T-helper 1 cell (primary cell): Measurements from ENCODE around the gene SRCAP.

ENCODE experiments used
- DNase-seq, 5 donors: peaks; one replicate each; pipeline ENCODE4 v3.0.0-alpha.2; 2012 to 2020

Gene SRCAP

DNA sequence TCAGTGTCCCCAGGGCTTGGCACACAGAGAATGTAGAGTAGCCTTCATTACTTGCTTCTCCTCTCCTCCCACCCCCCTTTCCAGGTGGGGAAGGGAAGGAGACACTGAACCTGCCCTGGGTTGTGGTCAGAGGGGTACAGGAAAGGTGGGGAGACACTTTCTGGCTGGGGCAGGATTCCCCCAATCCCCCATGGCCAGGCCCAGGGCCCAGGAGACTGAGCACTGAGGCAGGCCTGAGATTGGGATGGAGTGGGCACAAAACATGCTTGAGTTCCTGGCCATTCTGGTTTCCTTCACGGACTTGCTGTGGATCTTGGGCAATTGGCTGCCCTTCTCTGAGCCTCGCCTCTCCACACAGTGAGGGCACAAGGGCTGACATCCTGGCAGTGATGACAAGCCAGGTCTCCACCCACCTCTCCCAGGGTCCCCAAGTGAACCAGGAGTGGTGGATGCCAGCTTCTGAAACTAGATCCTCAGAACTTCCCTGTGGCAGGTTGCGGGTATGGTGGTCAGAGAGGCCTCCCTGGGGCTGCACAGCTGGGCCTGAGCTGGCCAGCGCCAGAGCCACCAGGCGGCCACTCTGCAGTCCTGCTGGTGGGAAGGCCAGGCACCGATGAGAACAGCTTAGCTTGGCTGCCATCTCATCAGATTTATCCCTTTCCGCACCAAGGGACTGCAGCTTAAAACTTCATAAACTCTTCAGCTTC, 78.8 kb downstream of the SRCAP start:
- no peak for DNase-seq

DNA sequence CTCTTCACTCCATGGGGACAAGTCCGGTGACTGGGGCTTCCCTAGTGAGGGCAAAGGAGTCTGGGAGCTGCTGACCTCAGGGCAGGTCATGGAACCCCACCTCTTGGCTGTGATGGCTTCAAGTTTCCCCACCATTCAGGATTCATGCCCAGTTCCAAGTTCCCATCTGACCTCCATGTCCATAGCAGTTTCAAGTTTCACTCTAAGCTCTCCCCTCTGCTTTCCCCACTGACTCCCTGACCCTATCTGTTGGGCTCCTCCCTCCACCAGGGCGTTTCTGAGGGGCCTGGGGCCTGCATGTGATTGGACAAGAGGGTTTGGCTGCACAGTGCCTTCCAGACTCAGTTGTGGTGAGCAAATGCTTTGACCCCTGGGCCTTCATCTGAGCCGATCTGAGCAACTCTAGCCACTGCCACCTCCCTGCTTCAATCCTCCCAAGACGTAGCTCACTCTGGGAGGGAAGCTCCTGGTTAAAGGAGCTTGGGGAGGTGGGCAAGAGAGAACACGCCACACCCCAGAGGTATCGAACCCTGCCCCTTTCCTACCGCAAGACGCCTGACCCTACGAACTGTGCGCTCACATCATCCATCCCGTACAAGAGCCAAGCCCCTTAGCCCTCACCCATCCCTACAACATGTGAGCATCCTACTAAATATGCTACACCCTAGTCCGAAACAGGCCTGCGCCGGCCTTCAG, 79.7 kb downstream of the SRCAP start:
- no peak for DNase-seq

DNA sequence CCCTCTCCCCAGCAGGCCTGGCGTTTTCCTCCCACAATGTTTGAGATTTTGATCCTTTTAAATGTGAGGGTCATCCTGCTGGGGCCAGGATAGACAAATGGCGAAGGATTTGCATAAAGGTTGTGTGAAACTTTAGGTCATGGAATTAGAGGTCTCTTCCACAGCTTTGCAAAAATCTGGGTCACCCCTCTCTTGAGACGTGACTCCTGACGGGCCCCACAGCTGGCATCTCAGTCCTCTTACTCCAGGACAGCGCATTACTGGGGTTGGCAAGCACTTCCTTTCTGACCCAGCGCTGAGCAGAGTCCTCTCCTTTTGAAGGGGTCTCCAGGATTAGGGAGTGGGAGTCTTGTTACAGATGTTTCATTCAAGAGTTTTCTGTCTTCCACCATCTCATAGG, 80.6 kb downstream of the SRCAP start:
- DNase-seq, result no peak

DNA sequence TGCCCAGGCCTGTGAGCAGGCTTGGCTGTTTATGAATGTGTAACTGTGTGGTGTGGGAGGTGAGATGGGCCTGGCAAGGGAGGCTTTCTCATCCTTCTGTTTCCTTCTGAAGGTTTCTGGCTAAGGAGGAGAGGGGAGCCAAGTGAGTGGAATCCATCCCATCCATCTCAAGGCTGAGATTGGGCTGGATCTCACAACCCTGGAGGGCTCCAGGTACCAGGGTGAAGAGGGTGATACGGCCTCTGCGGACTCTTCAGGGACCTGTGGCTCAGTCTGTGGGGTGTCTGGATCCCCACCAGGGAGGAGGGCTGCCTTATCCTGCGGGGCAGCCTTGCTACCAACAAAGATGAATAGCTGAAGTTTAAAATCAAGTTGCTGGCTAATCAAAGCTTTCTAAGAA, 81.0 kb downstream of the SRCAP start:
- DNase-seq, result no peak

DNA sequence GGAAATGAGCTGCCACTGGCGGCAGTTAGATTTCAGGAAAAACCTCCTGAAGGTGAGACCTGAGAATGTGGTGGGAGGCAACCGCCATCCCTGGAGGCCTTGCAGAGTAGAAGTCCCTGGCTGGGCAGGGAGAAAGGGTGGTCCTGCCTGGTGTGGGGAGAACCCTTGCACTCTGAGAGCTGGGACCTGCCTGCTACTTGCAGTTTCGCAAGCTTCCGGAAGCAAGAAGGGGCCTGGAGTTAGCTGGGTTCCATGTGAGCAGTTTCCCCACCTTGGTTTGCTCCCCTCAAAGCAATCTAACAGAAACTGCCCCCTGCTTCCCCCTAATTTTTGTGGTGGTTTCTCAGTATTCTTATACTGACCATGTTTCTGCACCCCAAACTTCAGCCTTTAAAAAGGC, 81.6 kb downstream of the SRCAP start:
- no peak for DNase-seq

DNA sequence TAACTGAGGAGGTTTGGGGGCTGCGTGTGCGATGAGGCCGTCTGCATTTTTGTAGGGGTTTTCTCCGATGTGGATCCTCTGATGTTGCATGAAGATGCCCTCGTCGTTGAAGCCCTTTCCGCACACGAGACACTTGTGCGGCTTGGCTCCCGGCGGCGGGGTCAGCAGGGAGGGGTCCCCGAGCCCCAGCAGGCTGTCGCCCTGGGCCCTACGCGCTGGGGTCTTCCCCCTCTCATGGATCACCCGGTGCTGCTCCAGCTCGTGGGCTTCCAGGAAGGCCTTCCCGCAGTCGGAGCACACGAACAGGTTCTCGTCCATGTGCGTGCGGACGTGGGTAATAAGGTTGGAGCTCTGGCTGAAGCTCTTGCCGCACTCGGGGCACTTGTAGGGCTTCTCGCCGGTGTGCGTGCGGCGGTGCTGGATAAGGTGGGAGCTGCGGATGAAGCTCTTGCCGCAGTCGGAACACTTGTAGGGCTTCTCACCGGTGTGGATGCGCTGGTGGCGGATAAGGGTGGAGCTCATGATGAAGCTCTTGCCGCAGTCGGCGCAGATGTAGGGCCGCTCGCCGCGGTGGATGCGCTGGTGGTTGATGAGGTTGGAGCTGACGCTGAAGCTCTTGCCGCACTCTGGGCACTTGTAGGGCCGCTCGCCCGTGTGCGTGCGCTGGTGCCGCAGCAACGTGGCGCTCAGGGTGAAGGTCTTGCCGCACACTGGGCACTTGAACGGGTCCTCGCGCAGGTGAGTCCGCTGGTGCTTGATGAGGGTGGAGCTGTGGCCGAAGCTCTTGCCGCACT, 83.7 kb downstream of the SRCAP start:
- no peak for DNase-seq

DNA sequence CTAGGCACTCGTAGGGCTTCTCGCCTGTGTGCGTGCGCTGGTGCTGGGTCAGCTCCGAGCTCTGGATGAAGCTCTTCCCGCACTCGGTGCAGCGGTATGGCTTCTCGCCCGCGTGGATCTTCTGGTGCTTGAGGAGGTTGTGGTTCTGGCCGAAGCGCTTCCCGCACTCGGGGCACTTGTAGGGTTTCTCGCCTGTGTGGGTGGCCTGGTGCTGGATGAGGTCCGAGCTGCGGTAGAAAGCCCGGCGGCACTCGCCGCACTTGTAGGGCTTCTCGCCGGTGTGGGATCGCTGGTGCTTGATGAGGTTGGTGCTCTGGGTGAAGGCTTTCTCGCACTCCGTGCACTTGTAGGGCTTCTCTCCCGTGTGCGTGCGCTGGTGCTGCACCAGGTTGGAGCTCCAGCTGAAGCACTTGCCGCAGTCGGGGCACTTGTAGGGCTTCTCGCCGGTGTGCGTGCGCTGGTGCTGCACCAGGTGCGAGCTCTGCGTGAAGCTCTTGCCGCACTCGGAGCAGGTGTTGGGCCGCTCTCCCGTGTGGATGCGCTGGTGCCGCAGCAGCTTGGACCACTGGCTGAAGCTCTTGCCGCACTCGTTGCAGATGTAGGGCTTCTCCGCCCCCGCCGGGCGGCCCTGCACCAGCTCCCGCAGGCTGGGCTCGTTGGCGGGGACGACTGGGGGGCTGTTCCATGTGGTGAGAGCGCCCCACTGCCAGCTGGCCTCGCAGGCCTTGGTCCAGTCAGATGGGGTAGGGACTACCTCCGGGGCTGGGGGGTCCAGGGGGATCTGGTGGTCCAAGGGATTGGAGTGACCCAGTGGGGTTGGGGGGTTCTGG, 84.5 kb downstream of the SRCAP start:
- DNase-seq, result no peak

DNA sequence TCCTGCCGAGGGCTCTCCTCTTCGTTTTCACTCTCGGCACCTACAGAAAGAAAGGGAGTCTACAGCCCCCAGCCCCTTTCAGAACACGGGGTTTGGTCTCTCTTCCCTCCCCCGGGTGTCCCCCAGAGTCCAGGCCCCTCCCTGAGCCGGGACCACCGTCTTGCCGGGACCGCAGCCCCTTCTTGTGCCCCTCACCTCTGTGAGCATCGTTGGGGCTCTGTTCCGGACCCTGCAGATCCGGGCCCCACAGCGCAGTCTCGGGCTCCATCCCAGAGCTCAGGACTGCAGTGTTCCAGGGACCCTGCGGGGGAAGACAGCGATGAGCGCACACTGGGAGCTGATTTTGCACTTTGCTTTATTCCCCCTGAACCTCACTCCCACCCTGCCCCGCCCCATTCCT, 85.2 kb downstream of the SRCAP start:
- no peak for DNase-seq

DNA sequence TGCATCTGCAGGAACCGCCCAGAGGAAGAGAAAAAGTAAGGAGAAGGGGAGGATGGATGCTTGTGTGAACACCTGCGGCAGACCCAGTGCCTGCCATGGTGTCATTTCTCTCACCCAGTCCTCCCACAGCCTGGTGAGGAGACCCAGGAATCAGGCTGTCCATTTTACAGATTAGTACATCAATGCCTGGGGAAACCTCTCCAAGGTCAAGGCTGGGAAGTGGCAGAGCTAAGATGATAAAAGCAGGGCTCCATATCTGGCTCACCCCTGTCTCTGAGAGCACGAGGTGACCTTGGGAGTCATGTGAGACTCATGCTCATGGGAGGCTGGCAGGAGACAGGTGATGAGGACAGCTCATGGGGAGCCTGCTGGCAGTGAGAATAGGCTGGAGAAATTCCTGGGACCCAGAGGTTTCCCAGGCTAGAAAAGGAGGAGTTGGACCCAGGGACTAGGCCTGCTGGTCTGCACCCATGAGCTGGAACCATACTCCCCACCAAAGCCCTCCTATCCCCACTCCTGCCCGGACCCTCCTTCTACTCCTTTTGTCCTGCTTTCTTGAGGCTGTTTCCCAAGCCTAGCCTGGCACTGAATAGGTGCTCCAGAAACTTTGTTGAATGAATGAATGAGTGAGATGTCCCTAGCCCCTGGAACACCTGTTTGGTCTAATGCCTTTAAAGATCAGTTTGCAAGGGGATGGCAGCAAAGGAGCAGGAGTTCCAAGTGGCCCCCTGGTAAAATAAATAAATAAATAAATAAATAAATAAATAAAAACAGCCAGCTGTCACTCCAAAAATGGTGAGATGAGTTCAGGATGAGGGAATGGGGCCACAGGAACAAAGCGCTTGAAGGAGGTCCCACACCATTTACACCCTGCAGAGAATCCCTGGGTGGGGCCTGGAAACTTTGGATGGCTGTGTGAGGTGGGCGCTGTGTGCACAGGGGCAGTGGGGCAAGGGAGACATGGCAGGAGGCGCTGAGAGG, 86.4 kb downstream of the SRCAP start:
- no peak for DNase-seq

DNA sequence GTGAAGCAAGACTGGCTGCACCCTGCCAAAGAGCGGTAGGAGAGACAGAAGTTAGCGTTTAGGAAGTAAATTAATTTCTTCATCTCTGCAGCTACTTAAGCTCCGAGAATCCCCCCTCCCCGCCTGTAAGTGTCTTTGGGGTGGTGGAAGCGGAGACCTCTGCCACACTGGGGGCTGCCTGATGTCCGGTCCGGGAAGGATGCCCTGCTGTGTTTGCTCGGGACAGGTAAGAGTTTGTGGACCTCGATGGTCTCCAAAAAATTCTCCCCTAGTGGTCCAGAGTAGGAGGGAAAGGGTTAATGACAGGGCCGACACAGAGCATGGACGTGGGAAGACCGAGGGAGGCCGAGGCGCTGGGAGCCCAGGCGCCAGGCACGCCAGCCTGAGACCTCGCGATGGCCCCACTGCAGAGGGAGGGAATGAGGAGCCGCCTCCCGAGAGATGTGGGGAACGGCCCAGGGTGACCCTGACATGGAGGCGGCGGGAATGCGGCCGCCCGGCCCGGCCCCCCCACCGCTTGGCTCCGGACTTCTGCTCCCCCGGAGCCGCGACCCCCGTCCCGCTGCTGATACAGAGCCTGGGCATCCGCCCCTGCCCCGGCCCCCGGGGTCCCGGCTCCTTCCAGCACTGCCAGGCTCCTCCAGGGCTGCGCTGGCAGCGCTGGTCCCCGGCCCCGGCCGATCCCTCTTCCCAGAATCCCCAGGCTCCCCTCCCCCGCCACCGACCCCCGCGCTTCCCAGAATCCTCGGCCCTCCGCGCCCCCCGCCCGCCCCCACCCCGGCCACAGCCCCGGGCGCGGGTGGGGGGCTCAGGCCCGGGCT, 87.4 kb downstream of the SRCAP start:
- DNase-seq, result no peak

DNA sequence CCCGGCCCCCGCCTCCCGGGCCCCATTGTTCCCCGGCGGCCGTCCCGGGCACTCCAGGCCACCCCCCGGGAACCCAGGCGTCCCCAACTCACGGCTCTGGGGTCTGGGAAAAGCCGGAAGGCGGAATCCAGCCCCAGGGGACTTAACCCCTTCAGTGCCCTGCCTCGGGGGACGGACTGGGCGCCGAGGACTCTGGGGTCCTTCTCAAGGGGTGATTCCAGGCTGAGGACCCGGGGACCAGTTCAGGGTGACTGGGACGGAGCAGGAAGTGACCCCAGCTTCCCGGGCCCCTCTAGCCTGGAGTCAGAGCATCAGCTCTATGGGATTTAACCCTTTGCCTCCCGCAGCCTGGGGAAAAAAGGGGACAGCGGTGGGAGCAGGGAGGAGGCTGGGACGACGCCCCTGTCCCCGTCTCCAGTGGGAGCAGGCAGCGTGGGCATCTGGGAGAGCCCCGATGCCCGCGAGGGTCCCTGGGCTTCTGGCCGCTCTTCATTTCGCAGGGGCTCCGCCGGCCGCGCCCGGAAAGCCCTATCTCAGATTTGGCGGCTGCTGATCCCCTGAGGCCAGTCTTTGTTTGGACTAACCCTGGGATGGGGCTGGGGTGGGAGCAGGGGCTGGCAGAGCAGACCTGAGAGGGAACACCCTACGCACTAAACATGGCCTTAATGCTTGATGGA, 88.1 kb downstream of the SRCAP start, which contains the start of gene ZNF629:
TSS of gene ZNF629 (minus strand) at position 270 of the 677 bp plus-strand sequence. CDS start 2,723 bp downstream, outside the sequence.
- DNase-seq, result no peak

DNA sequence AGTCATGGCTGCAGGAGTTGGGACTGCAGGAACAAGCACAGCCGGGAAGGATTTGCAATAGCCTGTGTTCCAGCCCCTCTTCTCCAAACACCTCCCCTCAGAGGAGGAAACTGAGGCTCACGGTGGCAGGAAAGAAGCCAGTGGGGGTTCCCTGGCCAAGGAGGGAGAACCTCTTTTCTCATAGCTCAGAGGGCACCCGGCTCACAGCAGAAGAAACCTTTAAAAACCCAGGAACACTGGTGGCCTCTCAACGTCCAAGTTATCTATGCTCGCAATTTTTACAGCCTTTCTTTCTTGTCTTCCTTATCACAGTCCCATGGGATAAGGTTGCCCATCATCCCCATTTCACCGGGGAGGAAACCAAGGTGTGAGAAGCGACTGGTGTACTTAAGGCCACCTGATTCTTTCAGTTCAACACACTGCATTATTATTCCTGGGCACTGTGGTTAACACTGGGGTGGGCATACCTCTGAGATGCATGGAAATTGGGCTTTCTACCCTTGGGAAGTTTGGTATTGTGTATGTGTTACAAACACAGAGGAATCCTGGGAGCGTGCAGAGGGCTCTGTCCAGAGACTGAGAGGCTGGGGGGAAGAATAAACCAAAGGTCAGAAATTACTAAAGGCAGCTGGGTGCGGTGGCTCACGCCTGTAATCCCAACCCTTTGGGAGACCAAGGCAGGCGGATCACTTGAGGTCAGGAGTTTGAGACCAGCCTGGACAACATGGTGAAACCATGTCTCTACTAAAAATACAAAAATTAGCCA, 88.8 kb downstream of the SRCAP start:
- DNase-seq, result no peak
